Measurements from ENCODE around the gene STARD3.

The STARD3 gene

DNA sequence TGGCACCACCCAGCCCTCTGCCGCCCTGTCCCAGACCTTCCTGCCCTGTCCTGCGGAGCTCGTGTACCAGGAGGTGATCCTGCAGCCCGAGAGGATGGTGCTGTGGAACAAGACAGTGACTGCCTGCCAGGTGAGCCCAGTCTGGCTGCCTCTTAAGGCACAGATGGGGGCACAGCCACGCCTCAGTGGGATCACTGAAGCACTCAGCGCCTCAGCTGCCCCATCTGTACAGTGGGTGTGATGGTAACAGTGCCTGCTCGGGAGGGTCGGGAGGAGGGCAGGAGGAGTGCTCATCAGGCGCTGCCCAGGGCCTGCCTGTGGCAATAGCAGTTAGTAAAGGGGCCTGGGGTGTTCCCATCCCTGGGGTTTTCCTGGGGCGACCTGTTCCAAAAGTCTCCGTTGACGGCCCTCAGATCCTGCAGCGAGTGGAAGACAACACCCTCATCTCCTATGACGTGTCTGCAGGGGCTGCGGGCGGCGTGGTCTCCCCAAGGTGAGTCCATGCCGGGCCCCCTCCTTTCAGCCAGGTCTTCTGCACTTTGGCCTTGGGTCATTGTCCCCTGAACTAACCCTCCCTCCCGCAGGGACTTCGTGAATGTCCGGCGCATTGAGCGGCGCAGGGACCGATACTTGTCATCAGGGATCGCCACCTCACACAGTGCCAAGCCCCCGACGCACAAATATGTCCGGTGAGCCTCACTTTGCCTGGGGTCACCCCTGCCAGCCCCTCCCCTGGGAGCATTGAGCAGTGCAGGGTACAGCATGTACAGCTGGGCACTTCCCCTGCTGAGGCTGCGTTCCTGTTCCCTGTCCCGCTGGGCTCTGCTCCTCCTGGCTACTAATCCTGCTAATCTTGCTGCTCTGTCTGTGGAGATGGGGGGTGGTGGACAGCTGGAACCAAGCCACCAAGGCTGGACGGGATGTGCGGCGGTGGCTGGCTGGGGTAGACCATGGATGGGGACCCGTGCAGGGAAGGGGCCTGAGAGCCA is 23.7 kb downstream of the STARD3 start:
- DNase-seq (ENCODE audit: low read depth): no peak

- DNase-seq (ENCODE audit: low read depth): no peak
These were observed 25.0 kb downstream of the STARD3 start for GRCh38 chr17:39661744-39662541.

DNA sequence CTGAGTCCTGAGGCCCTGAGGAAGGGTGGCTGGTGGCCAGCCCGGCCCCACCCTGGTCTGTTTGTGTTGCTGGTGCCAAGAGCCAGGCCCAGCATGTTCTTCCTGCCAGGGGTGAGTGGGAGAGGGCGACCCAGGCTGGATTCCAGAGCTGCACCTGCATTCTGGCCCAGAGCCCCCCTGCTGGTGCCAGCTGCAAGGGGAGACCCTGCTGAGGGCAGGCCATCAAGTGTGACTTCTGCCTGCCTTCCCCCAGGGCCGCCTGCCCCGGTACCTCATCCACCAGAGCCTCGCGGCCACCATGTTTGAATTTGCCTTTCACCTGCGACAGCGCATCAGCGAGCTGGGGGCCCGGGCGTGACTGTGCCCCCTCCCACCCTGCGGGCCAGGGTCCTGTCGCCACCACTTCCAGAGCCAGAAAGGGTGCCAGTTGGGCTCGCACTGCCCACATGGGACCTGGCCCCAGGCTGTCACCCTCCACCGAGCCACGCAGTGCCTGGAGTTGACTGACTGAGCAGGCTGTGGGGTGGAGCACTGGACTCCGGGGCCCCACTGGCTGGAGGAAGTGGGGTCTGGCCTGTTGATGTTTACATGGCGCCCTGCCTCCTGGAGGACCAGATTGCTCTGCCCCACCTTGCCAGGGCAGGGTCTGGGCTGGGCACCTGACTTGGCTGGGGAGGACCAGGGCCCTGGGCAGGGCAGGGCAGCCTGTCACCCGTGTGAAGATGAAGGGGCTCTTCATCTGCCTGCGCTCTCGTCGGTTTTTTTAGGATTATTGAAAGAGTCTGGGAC is 25.8 kb downstream of the STARD3 start:
- DNase-seq (ENCODE audit: low read depth): no peak

DNA sequence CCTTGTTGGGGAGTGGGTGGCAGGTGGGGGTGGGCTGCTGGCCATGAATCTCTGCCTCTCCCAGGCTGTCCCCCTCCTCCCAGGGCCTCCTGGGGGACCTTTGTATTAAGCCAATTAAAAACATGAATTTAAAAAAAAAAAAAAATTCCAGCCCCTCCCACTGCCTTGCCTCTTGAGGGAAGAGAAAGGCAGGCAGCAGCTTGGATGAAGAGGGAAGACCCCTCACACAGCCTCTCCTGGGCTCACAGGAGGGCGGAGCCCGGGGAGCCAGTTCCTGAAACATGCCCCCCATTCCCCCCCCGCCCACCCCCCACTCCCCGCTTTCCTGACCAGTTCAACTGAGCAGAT is 26.4 kb downstream of the STARD3 start:
- no peak for DNase-seq (ENCODE audit: low read depth)

DNA sequence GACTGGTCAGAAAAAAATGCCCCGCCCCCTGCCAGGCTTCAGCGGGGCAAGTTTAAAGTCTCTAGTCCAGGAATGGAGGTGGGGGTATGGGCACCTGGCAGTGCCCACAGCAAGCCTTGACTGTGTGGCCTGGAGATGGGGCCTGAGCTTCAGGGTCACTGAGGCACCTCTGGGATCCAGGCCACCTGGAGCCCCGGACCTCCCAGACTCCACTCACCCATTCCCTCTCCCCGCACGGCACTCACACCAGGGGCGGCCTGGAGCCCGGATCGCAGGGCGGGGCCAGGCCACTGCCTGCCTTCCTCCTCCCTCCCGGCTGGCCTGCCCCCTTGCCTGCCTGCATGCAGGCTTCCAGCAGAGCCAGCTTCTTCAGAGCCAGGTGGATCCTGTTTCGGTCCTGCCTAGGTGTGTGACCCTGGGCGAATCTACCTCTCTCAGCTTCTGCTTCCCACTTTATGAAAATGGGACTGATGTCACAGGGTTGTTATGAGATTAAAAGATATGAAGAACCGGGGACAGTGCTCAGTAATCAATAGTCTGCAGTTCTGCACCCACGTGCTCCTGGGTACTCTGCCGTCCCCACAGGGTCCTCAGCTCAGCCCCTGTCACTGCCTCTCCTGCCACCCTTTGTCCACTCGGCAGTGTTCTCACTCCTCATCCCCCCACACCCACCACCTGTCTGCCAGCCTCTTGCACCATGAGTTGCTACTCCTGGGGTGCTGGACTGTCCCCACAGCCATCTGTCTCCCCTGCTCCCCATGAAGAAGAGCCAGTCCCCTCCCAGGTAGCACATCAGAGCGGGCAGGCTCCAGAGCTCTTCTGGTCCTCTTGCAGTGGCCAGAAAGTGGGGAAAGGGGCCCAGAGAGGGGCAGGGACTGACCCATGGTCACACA is 27.0 kb downstream of the STARD3 start:
- no peak for DNase-seq (ENCODE audit: low read depth)

- DNase-seq (ENCODE audit: low read depth): no peak
These were observed 27.9 kb downstream of the STARD3 start, which contains the start of gene TCAP for GRCh38 chr17:39664581-39665561. TSS of gene TCAP (plus strand) at chr17:39665349. CDS start at chr17:39665360, 11 bp downstream.

DNA sequence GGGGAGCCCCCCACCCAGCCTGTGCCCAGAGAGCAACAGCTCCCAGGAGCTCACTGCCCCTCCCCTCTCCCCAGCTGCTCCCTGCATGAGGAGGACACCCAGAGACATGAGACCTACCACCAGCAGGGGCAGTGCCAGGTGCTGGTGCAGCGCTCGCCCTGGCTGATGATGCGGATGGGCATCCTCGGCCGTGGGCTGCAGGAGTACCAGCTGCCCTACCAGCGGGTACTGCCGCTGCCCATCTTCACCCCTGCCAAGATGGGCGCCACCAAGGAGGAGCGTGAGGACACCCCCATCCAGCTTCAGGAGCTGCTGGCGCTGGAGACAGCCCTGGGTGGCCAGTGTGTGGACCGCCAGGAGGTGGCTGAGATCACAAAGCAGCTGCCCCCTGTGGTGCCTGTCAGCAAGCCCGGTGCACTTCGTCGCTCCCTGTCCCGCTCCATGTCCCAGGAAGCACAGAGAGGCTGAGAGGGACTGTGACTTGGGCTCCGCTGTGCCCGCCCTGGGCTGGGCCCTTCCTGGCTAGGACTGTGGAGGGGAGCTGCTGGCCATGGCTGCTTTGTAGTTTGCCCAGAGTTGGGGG is 28.8 kb downstream of the STARD3 start:
- no peak for DNase-seq (ENCODE audit: low read depth)

DNA sequence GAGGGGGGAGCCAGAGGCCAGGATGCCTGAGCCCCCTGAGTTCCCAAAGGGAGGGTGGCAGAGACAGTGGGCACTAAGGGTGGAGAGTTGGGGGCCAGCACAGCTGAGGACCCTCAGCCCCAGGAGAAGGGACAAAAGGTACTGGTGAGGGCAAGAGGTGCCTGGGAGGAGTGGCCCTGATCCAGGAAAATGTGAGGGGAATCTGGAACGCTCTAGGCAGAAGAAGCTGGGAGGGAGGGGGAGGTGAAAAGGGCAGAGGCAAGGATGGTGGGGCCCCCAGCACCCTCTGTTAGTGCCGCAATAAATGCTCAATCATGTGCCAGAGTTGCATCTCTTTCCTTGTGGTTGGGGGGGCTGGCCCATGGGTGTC is 29.3 kb downstream of the STARD3 start:
- DNase-seq (ENCODE audit: low read depth): no peak

GRCh38 chr17:39666601-39667261 is 29.8 kb downstream of the STARD3 start:
- no peak for DNase-seq (ENCODE audit: low read depth)

DNA sequence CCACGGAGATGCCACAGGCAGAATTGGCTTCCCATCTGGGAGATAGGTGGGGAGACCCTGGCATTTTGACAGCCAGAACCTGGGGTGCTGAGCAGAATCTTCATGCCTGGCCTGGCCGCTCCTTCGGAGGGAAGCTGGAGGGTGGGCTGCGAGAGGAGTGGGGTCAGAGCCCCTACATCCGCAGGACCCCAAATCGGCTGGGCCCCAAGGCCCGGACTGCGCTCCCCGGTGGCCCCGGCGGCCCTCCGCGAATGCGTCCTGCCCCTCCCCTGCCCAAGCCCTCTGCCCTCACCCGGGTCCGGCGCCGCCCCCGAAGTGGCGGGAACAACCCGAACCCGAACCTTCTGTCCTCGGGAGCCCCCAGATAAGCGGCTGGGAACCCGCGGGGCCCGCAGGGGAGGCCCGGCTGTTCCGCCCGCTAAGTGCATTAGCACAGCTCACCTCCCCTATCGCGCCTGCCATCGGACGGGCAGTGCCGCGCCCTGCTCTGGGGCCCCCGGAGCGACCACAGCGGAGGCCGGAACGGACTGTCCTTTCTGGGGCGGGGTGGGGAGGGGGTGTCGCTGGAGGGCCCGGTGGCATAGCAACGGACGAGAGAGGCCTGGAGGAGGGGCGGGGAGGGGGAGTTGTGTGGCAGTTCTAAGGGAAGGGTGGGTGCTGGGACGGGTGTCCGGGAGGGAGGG is 30.5 kb downstream of the STARD3 start:
- no peak for DNase-seq (ENCODE audit: low read depth)

DNA sequence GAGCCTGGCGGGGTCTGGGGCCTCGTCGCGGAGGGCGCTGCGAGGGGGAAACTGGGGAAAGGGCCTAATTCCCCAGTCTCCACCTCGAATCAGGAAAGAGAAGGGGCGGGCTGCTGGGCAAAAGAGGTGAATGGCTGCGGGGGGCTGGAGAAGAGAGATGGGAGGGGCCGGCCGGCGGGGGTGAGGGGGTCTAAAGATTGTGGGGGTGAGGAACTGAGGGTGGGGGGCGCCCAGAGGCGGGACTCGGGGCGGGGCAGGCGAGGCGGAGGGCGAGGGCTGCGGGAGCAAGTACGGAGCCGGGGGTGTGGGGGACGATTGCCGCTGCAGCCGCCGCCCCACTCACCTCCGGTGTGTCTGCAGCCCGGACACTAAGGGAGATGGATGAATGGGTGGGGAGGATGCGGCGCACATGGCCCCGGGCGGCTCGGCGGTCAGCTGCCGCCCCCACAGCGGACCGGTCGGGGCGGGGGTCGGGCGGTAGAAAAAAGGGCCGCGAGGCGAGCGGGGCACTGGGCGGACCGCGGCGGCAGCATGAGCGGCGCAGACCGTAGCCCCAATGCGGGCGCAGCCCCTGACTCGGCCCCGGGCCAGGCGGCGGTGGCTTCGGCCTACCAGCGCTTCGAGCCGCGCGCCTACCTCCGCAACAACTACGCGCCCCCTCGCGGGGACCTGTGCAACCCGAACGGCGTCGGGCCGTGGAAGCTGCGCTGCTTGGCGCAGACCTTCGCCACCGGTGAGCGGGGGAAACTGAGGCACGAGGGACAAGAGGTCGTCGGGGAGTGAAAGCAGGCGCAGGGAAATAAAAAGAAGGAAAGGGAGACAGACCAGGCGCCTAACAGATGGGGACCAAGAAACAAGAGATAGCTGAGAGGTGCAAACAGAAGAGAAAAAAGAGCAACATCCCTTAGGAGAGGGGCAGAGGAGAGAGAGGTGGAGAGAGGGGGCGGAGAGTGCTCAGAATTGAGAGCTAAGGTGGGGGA is 31.3 kb downstream of the STARD3 start, which contains the start of gene PNMT:
PNMT (plus strand) TSS at position 509 of the 980 bp plus-strand sequence; CDS start at position 532, 23 bp downstream.
- DNase-seq (ENCODE audit: low read depth): peak; percentile 33

- no peak for DNase-seq (ENCODE audit: low read depth)
These were observed 33.2 kb downstream of the STARD3 start for GRCh38 chr17:39669897-39670735.

DNA sequence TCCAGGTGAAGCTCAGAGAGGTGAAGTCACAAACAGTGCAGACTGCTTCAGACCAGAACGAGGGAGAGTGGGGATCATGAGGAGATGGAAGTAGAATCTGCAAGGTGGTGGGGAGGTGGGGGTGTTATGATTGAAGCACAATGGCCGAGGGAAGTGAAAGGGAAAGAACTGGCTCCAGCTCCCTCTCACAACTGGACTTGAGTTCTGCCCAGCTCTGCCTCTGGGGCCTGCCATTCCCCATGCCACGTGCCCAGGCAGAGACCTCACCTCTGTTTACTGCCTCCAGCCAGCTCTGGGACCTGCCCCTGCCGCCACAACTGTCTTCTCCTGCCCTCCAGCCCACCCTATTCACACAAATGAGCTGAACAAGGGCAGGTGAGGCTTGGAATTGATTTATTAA is 33.8 kb downstream of the STARD3 start:
- no peak for DNase-seq (ENCODE audit: low read depth)

GRCh38 chr17:39671651-39672521 is 34.9 kb downstream of the STARD3 start:
- no peak for DNase-seq (ENCODE audit: low read depth)
